HL-60 (cell line): Measurements from ENCODE around the gene SCUBE1.

Experiments used
- POLR2AphosphoS5 ChIP-seq: IDR thresholded peaks from 2 replicates; pipeline ENCODE4 v1.6.1; 2012; ENCODE audit warnings: low read depth
- TF ChIP-seq, protein P1 (sequence below): IDR thresholded peaks from one replicate; pipeline ENCODE4 v1.5.1; 2011; ENCODE audit warnings: low read length, control low read depth, inconsistent platforms; ENCODE audit not compliant: insufficient read depth

DNA sequence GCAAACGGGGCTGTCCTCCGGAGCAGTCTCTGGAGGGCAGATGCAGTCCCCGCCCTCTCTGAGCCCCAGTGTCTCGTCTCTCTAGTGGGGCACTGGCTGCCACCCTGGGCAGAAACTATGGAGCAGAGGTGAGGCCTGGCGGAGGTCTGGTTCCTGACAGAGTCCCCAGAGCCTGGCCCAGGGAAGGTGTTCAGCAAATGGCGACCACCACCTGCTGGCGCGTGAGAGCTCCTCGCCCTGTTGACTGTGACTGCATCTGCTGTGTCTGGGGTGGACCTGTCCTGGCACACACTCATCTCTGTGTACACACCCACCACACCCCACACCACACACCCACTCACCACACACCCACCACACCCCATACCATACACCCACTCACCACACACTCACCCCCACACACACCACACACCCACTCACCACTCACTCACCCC is 137.9 kb downstream of the SCUBE1 start:
- TF ChIP-seq, protein P1, sequence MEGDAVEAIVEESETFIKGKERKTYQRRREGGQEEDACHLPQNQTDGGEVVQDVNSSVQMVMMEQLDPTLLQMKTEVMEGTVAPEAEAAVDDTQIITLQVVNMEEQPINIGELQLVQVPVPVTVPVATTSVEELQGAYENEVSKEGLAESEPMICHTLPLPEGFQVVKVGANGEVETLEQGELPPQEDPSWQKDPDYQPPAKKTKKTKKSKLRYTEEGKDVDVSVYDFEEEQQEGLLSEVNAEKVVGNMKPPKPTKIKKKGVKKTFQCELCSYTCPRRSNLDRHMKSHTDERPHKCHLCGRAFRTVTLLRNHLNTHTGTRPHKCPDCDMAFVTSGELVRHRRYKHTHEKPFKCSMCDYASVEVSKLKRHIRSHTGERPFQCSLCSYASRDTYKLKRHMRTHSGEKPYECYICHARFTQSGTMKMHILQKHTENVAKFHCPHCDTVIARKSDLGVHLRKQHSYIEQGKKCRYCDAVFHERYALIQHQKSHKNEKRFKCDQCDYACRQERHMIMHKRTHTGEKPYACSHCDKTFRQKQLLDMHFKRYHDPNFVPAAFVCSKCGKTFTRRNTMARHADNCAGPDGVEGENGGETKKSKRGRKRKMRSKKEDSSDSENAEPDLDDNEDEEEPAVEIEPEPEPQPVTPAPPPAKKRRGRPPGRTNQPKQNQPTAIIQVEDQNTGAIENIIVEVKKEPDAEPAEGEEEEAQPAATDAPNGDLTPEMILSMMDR, result no peak
- no peak for TF ChIP-seq POLR2AphosphoS5
